Endometrial microvascular endothelial cells (primary cell): Measurements from ENCODE around the gene ADCY1. TPM values are rescaled to one million over a fixed set of nuclear protein-coding genes. Genes with fewer than 3 reads are reported as not detected.

ENCODE experiments used
- in situ Hi-C: cut with HindIII; loops from 2 replicates; pipeline ENCODE4 v1.10.0; 2017; ENCODE audit warnings: low sequenced_read_pairs, low pct_unique_long_range_greater_than_20kb; ENCODE audit errors: inconsistent ontology term
- total RNA-seq: library from RNA; depleted of rRNA; stranded (reverse); fragments of >200 nt; gene quantifications from one replicate; pipeline ENCODE4 v1.2.3, GENCODE V29; 2015; ENCODE audit errors: inconsistent ontology term

Gene ADCY1
- total RNA-seq, 1 donor from 2014 or later, result not detected

DNA sequence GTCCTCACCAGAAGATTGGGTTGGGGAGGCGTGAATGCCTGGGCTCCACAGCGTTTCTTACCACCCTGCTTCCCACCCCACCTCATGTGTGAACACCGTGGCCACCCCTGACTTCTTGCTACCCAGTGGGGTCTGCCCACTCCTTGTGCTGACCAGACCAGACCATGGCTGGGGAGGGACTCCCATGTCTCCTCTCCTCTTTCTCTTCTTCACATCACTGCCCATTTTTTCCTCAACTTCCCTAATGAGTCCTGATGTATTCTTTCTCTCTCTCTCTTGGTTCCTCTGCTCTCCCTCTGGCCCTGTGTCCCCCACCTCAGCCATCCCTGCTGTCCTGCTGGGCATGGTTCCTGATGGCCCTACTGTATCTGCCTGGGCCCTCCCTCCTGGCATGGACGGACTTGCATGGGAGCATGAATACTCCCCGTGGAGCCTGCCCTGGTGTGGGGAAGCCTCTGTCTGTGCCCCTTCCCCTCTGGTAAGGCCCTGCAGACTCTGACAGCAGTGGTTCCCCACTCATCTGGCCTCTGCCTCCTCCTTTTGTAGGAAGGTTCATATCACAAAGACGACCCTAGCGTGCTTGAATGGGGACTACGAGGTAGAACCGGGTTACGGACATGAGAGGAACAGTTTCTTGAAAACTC lies 85.5 kb downstream of the ADCY1 start:
- in situ Hi-C loops, result no loop called here

DNA sequence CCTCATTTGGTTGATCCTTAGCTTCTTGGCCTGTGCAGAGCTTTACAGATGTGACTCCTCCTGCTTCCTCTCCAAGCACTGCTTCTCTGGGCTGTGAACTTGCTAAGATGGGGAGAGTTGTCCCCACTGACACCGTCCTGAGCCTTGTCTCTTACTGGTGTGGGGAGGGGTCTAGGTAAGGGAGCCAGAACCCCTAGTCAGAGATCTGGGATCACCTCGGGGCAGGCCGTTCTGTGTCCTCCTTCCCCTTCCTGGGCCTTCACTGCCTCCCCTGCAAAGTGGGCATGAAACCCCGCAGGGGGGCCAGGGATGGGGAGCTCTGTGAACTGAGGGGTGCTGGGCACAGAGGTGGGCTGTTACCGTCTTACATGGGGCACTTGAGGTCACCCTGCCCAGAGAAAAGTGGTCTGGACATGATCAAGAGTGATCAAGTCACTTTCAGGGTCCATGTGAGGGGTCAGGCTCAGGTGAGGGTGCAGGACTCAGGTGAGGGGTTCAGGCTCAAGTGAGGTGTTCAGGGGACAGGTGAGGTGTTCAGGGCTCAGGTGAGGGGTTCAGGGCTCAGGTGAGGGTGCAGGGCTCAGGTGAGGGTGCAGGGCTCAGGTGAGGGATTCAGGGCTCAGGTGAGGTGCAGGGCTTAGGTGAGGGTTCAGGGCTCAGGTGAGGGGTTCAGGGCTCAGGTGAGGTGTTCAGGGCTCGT lies 86.2 kb downstream of the ADCY1 start:
- in situ Hi-C loops, result no loop called here

DNA sequence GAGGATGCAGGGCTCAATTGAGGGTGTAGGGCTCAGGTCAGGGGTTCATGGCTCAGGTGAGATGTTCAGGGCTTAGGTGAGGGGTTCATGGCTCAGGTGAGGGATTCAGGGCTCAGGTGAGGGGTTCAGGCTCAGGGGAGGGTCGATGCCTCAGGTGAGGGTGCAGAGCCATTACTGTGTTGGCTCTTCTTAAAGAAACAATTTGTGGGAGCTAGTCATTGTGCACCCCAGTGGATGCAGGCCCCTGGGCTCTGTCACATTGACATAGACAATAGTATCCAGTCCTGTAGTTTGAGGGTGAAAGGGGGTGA lies 86.7 kb downstream of the ADCY1 start:
- in situ Hi-C loops, result no loop called here

DNA sequence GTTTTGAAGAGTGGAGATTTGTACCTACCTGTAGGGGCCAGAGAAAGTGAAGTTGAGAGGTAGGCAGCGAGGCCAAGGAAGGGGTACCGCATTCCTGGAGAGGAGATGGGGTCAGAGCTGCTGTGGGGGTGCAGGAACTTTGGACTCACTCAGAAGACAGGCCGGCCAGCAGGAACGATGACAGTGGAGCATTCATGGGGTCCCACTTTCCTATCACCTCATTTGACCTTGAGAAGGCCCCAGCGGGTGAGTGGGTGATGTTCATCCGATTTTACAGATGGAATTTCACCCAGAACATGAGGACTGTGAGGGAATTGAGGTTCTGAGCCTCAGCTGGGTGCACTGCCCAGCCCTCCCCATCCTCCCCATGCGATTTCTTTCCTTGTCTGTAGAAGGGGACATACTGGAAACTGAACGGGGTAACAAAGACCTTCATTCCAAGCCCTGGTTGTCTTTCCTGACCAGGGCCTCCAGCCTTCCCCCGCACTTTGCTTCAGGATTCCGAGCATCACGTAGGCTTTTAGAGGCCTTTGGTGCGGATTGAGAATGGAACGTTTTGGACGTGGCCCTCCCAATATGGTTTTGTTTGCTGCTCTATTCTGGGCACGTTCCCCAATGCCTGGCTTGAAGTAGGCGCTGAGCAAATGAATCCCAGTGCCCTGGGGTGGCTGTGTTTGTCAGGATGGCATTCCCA lies 87.3 kb downstream of the ADCY1 start:
- in situ Hi-C loops, result no loop called here

DNA sequence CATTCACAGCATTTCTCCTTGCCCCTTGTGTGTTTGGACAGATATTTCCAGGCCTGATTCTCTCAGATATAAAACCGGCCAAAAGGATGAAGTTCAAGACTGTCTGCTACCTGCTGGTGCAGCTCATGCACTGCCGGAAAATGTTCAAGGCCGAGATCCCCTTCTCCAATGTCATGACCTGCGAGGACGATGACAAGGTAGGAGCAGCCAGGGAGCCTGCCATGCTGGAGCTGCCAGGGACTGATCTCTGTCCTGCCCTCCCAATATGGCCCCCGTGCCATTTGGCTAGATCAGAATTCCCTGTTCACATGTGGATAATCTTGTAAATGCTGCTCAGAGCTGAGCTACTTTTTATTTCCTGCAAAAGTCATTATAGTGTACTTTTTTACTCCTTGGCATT lies 87.8 kb downstream of the ADCY1 start:
- in situ Hi-C loops, result no loop called here

DNA sequence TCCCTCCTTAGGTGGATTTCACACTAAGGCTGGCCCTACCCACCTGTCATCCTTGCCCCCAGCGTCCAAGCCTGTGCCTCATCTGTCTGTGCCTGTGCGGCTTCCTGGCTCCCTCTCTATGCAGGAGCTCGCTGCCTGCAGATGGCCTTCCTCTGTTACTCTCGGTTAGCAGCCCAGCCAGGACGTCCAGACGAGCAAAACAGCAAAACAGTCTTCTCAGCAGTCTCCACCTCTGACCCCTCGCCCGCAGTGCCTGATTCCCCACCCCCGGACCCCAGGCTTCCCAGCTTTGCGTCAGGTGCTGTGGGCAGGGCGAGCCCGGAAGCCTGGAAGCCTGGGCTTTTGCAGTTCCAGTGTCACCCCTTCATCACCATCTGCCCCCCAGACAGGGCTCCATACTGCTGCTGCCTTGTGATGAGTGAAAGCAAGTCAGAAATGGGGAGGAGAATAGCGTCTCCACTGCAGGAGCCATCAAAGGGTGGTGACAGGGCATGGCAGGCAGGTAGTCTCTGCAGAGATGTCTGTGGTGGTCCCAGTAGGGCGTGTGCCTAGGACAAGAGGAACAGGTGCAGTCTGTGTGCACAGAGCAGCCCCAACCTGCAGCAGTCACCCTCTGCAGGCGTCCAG lies 88.5 kb downstream of the ADCY1 start:
- in situ Hi-C loops, result no loop called here

DNA sequence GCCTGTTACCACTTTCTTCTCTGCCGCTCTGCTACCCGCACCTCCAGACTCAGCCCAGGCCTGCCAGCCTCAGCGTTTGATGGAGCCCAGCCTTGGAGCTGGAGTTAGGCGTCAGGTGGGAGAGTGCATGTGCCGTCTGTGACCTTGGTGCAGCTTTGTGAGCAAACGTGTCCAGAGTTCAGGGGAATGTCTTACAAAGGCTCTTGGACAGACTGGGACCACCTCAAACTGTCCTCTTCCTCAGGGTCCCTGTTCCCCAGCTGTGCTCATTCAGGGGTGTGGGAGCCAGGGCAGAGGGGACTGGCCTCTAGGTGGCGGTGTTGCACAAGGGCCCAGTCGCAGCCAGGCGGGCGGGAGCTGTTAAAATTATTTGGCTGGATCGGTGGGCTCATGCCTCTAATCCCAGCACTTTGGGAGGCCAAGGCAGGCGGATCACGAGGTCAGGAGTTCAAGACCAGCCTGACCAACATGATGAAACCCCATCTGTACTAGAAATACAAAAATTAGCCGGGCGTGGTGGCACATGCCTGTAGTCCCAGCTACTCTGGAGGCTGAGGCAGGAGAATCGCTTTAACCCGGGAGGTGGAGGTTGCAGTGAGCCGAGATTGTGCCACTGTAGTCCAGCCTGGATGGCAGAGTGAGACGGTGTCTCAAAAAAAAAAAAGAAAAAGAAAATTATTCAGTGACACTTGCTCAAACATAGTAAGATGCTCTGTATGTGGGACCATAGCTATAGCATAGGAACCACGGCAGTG lies 89.2 kb downstream of the ADCY1 start:
- in situ Hi-C loops, result no loop called here

DNA sequence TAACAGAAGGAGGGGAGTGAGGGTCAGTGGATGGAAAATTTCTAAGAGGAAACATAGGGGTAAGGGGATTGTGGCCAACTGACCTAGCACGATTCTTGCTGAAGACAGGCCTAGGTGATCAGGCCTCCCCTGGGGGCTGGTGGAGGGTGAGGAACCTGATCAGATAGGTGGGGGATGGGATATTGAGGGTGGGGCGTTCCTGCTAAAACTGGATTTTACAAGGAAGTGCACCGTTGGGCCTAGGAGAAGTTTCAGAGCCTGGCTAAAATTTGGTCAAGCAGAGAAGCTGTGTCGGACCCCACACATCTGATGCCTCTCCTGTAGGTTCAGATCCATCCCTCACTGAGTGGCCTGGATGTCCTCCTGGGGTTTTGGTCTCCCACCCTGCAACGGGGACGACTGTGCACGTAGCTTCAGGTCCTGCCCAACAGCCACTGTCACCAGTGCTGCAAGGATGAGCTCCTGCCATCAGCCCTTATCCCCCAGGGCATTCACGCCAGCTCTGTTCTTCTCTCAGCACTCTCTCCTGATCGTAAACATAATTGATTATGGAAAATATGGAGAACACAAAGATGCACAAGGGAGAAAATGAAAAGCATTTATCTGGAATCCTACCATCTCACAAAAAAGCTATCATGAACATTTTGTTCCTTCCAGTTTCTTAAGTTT lies 89.9 kb downstream of the ADCY1 start:
- in situ Hi-C loops, result no loop called here

DNA sequence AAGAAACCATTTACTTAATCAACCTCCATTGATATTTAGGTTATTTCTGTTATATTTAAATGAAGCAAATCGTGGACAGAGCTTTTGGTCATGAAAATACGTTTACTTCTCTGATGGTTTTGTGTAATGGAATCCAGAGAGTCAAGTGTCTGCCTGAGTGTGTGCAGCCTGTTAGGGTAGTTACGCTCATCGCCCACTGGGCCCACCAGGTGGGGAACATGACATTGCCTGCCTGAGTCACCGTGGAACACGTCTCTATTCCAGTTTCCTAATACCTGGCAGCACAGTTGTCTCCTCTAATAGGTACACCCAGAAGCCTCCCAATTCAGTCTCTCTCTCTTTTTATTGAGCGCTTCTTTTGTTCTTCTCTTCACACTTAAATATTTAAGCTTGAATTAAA lies 91.0 kb downstream of the ADCY1 start:
- in situ Hi-C loops, result no loop called here

DNA sequence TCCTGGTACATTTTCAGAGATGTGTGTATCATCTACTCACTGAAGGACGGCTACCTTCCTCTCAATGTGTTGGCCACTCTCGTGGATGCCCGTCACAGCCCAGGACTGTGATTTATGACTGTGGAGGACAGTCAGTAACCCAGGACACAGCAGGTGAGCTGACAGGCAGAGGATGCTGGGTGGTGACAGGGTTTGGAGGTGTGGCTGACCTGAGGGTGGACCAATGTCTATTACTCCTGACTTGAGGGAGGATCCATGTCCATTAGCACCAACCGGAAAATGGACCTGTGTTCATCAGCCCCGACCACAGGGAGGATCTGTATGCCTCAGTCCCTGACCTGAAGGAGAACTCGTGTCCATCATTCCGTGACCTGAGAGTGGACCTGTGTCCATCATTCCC lies 96.1 kb downstream of the ADCY1 start:
- in situ Hi-C loops, result no loop called here

DNA sequence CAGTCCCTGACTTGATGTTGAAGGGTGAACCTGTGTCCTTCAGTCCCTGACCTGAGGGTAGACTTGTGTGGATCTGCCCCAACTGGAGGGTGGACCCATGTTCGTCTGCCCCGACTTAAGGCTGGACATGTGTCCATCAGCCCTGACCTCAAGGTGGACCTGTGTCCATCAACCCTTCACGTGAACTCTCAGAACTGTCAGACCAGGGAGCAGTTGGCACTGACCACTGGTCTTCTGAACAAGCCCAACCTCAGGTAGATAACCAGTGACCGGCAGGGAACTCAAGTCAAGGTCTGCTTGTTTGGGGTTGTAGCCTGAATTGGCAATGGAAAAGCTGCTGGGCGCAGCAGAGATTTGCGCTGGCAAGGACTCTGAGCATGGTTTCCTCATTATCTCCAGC lies 96.5 kb downstream of the ADCY1 start:
- in situ Hi-C loops, result no loop called here

DNA sequence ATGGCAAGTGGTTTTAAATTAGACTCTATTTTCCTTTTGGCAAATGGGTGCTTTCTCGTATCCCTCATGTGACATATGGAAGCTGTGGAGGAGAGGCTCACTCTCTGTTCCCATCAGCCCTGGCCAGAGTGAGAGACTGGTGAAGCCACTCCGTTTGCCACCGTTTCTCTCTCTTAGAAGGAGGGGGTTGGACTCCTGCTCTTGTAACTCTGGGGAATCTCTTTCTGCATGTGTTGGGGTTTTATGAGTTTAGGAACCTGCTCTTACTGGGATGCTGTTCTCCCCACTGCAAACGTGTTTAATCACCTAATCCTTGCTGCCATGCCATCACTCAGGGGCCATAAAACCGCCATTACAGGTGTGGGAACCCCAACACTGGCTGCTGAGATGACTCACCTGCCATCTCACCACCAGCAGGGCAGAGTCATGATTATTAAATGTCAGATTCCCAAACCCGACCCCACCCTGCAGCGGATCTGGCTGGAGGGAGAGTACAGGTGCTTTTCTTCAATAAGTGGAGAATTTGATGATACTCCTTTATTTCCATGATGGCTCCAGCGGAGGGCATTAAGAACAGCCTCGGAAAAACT lies 103.2 kb downstream of the ADCY1 start:
- in situ Hi-C loops, result no loop called here

DNA sequence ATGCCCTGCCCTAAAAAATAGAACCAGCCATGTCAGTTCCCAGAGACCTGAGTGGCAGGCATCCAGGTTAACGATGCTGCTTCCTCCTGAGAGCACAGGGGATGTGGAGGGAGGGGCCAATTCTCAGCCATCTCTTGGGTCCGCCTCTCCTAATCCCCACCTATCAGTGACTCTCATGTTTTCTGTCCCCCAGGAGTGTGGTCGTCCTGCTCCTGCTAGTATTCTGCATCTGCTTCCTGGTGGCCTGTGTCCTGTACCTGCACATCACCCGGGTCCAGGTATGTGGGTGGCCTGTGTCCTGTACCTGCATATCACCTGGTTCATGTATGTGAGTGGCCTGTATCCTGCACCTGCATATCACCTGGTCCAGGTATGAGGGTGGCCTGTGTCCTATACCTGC lies 105.3 kb downstream of the ADCY1 start:
- in situ Hi-C loops, result no loop called here

DNA sequence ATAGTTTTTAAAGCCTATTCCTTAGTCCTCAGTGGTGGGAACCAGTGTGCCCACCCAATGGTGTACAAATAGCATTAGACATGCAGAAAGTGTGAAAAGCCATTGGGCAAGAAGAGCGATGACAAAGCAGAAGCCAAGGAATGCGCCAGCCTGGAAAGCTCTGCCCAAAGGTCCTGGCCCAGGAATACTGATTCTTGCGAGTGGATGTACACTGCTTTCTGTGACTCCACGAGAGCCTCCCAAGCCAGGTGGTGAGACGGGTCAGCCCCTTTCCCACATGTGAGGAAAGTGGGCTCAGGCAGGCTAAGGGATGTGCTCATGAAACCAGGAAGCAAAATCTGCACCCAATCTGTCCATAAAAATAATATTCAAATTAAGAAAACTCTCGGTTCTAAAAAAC lies 106.6 kb downstream of the ADCY1 start:
- in situ Hi-C loops, result no loop called here

DNA sequence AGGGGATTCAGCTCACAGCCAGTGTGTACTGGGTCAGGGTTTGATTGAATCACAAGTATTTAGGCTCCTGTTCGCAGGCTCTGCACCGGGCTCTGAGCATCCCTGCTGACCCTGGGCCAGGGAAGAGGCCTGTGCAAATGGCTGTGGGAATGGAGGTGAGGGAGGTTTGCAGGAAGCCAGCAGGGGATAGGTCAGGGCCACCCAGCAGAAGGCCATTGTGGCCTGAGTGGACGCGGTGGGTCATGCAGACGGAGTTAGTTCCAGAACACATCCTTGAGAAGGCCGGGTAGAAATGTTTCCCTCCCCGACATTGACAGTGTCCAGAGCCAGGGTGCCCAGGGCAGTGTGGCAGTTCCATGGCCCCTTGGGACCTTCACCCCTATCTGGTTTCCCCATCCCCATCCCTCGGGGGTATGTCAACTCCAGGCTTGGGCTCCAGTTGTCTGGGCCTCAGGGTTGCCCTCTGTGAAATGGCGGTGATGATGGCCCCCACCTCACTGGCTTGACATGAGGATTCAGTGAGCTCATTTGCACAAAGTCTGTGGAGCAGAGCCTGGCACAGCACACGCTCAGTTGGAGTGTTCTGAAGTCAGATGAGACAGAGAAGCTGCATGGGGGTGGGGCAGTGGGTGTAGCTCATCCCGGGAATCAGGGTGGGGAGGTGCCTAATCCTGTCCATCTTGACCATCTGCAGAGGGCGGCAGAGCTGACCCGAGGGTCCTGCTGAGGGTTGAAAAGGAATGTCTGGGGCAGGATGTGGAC lies 107.6 kb downstream of the ADCY1 start:
- in situ Hi-C loops, result no loop called here

DNA sequence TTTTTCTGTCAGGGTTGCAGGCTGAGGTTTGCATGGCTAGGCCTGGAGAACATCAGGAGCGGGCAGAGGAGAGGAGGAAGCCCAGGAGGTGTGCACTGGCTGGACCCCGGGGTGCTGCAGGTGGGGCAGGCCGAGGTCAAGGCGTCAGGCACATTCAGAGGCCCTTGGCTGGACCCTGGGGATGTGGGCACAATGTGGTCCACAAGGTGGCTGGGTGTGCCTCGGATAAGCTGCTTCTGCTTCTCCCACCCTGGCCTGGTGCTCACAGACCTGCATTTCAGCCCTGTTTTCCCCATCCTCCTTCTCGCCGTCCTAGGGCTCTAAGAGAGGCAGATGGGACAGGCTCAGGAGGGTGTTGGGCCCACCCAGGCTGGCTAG lies 108.2 kb downstream of the ADCY1 start:
- in situ Hi-C loops, result no loop called here

DNA sequence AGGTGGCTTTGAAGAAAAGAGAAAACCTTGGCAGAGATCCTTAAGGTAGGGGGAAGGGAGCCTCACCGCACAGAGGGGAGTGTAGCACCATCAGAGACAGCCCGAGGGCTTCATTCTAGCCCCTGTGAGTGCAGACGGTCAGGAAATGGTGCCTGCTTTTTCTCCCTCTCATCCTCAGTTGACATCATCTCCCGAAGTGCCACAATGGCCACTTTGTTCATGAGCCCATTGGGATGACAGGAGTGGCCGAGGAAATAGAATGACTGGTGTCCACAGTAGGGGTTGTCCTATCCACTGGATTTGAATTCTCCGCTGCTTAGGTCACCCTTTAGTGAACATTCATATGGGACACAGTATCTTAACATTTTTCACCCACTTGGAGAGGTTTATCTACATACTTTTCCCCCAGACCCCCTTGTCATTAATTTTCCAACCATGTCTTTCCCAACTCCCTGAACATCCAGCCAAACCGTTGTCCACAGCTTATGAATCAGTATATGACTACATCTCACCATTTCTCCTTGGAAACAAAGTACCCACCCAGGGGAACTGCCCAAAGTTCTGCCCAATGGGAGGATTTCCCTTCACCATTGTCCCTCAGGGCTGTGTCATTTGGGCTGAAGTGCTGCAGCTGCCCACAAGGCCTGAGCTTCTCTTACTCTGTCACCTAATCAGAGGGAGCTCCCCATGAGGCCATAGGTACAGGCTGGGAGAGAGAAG lies 108.8 kb downstream of the ADCY1 start:
- in situ Hi-C loops, result no loop called here
